WTC11 (cell line): ENCODE measurements around the gene LSM7. TPM values are rescaled to one million over a fixed set of nuclear protein-coding genes. Genes with fewer than 3 reads are reported as not detected.

ENCODE experiments used
- ATAC-seq: fragments of 200-7000 bp; cut with Tn5 transposase; 2 replicates; pipeline ENCODE4 v1.10.0; 2021; ENCODE audit warnings: mild to moderate bottlenecking, moderate library complexity
- CTCF ChIA-PET: fragments of 300-600 bp; sonication (Branson Sonifier 250); formaldehyde crosslinking; loops from one replicate; lab custom pipeline; 2021; ENCODE audit warnings: antibody characterized with exemption; lab: Charles Lee
- POLR2A ChIA-PET: fragments of 350-600 bp; sonication (Branson Sonifier 250); formaldehyde crosslinking; loops from one replicate; lab custom pipeline; 2021; ENCODE audit warnings: antibody characterized with exemption; lab: Charles Lee
- DNase-seq: peaks from one replicate; pipeline ENCODE4 v3.0.0; 2021; ENCODE audit warnings: low spot score
- H3K27ac Mint-ChIP-seq: 2 replicates; pipeline ENCODE4 v1.8.0; 2021; ENCODE audit warnings: mixed read lengths
- H3K27me3 Mint-ChIP-seq: 2 replicates; pipeline ENCODE4 v1.8.0; 2021; ENCODE audit warnings: low read depth, mild to moderate bottlenecking, moderate library complexity, mixed read lengths
- H3K36me3 Mint-ChIP-seq: 2 replicates; pipeline ENCODE4 v1.8.0; 2021; ENCODE audit warnings: mixed read lengths
- H3K4me1 Mint-ChIP-seq: 2 replicates; pipeline ENCODE4 v1.8.0; 2022; ENCODE audit warnings: mixed read lengths
- H3K4me3 Mint-ChIP-seq: 2 replicates; pipeline ENCODE4 v1.8.0; 2021; ENCODE audit warnings: mild to moderate bottlenecking, moderate library complexity, mixed read lengths
- H3K9me3 Mint-ChIP-seq: 2 replicates; pipeline ENCODE4 v1.8.0; 2021; ENCODE audit warnings: mixed read lengths
- ARID4B ChIP-seq: sonication (generic); formaldehyde crosslinking; IDR thresholded peaks from 2 replicates; pipeline ENCODE4 v1.8.0; 2023; ENCODE audit warnings: missing genetic modification reagents, mild to moderate bottlenecking, borderline replicate concordance
- E2F1 ChIP-seq: sonication (generic); formaldehyde crosslinking; IDR thresholded peaks from 2 replicates; pipeline ENCODE4 v1.8.0; 2022; ENCODE audit warnings: mild to moderate bottlenecking, missing genetic modification reagents
- HMGXB4 ChIP-seq: sonication (generic); formaldehyde crosslinking; IDR thresholded peaks from 2 replicates; pipeline ENCODE4 v1.8.1; 2023; ENCODE audit warnings: mild to moderate bottlenecking, moderate library complexity, missing genetic modification reagents
- IRF2 ChIP-seq: sonication (generic); formaldehyde crosslinking; IDR thresholded peaks from 2 replicates; pipeline ENCODE4 v1.8.0; 2022; ENCODE audit warnings: low read depth, missing genetic modification reagents, borderline replicate concordance
- NR1H2 ChIP-seq: sonication (generic); formaldehyde crosslinking; IDR thresholded peaks from 2 replicates; pipeline ENCODE4 v1.9.0; 2021; ENCODE audit warnings: mild to moderate bottlenecking, moderate library complexity, missing genetic modification reagents
- SMAD3 ChIP-seq: sonication (generic); formaldehyde crosslinking; IDR thresholded peaks from 2 replicates; pipeline ENCODE4 v1.8.0; 2022; ENCODE audit warnings: missing genetic modification reagents, mild to moderate bottlenecking, borderline replicate concordance
- TCF7 ChIP-seq: sonication (generic); formaldehyde crosslinking; IDR thresholded peaks from 2 replicates; pipeline ENCODE4 v1.8.0; 2022; ENCODE audit warnings: mild to moderate bottlenecking, low read depth, missing genetic modification reagents, moderate library complexity
- USF1 ChIP-seq: sonication (generic); formaldehyde crosslinking; IDR thresholded peaks from 2 replicates; pipeline ENCODE4 v1.8.0; 2022; ENCODE audit warnings: mild to moderate bottlenecking, missing genetic modification reagents
- ZNF121 ChIP-seq: sonication (generic); formaldehyde crosslinking; IDR thresholded peaks from 2 replicates; pipeline ENCODE4 v1.8.0; 2023; ENCODE audit warnings: missing genetic modification reagents
- ZNF138 ChIP-seq: sonication (generic); formaldehyde crosslinking; conservative IDR thresholded peaks from 2 replicates; pipeline ENCODE4 v1.8.1; 2022; ENCODE audit warnings: mild to moderate bottlenecking, moderate library complexity, missing genetic modification reagents
- ZNF423 ChIP-seq: fragments of 250-450 bp; sonication (Bioruptor Pico); IDR thresholded peaks from 2 replicates; pipeline ENCODE4 v2.1.2; 2022; ENCODE audit warnings: mild to moderate bottlenecking, moderate library complexity
- total RNA-seq: library from RNA; stranded (reverse); gene quantifications from 3 replicates; pipeline ENCODE4 v1.2.3, GENCODE V29; 2021
- TF ChIP-seq, protein P1 (sequence below): sonication (generic); formaldehyde crosslinking; IDR thresholded peaks from 2 replicates; pipeline ENCODE4 v1.8.0; 2022; ENCODE audit warnings: mild to moderate bottlenecking, missing genetic modification reagents
- TF ChIP-seq, protein P2 (sequence below): sonication (generic); formaldehyde crosslinking; IDR thresholded peaks from 2 replicates; pipeline ENCODE4 v1.8.0; 2022; ENCODE audit warnings: mild to moderate bottlenecking, missing genetic modification reagents
- TF ChIP-seq, protein P3 (sequence below): fragments of 250-450 bp; sonication (Bioruptor Pico); IDR thresholded peaks from 2 replicates; pipeline ENCODE4 v1.8.0; 2021; ENCODE audit warnings: mild to moderate bottlenecking

The LSM7 gene
- total RNA-seq, 1 experiment from 2014 or later, result 245 TPM

DNA sequence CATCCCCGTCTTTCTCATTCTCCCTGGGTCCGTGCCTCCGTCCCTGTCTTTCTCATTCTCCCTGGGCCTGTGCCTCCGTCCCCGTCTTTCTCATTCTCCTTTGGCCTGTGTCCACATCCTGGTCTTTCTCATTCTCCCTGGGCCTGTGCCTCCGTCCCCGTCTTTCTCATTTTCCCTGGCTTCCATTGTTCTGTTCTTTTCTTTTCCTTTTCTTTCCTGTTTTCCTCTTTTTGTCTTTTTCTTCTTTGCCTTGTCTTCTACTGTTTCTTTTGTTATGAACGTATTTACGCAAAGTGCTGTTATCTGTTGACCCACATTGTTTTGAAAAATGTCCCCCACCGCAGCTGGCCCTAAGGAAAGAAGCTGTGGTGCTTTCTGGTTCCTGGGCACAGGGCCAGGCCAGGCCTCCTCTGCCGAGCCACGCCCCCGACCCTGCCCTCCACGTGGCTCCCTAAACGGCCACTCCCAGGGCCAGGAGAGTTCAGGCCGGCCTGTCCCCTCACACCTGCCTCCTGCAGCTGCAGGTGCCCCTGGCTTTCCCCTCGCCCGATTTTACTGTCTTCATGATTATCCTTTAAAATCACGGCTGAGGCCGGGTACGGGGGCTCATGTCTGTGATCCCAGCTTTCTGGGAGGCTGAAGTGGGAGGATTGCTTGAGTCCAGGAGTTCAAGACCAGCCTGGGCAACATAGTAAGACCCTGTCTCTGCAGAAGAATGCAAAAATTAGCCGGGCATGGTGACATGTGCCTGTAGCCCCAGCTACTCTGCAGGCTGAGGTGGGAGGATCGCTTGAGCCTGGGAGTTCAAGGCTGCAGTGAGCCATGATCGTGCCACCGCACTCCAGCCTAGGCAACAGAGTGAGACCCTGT is 17.6 kb upstream of the LSM7 start:
- CTCF ChIA-PET, result no interaction called here
- peak; percentile 69 for ATAC-seq

GRCh38 chr19:2345076-2345475 is 16.7 kb upstream of the LSM7 start:
- H3K27ac Mint-ChIP-seq, result no peak overlapping the region
- H3K36me3 Mint-ChIP-seq, result no peaks in the 10 kb centered on the region
- no peaks in the 10 kb centered on the region for H3K4me1 Mint-ChIP-seq
- H3K9me3 Mint-ChIP-seq, result no peaks in the 10 kb centered on the region
- no peak for ATAC-seq
- TF ChIP-seq HMGXB4 (CRISPR knock-in tag) (no peak), NR1H2 (no peak), ZNF121 (CRISPR knock-in tag) (no peak), ZNF138 (CRISPR knock-in tag) (no peak), E2F1 (CRISPR knock-in tag) (no peak), TCF7 (no peak), IRF2 (CRISPR knock-in tag) (no peak), ARID4B (CRISPR knock-in tag) (no peak), ZNF423 (CRISPR knock-in tag) (no peak)
- TF ChIP-seq, protein P1, sequence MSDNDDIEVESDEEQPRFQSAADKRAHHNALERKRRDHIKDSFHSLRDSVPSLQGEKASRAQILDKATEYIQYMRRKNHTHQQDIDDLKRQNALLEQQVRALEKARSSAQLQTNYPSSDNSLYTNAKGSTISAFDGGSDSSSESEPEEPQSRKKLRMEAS, result no peak
- TF ChIP-seq, protein P2, sequence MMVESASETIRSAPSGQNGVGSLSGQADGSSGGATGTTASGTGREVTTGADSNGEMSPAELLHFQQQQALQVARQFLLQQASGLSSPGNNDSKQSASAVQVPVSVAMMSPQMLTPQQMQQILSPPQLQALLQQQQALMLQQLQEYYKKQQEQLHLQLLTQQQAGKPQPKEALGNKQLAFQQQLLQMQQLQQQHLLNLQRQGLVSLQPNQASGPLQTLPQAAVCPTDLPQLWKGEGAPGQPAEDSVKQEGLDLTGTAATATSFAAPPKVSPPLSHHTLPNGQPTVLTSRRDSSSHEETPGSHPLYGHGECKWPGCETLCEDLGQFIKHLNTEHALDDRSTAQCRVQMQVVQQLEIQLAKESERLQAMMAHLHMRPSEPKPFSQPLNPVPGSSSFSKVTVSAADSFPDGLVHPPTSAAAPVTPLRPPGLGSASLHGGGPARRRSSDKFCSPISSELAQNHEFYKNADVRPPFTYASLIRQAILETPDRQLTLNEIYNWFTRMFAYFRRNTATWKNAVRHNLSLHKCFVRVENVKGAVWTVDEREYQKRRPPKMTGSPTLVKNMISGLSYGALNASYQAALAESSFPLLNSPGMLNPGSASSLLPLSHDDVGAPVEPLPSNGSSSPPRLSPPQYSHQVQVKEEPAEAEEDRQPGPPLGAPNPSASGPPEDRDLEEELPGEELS (CRISPR knock-in tag), result no peak
- TF ChIP-seq, protein P3, sequence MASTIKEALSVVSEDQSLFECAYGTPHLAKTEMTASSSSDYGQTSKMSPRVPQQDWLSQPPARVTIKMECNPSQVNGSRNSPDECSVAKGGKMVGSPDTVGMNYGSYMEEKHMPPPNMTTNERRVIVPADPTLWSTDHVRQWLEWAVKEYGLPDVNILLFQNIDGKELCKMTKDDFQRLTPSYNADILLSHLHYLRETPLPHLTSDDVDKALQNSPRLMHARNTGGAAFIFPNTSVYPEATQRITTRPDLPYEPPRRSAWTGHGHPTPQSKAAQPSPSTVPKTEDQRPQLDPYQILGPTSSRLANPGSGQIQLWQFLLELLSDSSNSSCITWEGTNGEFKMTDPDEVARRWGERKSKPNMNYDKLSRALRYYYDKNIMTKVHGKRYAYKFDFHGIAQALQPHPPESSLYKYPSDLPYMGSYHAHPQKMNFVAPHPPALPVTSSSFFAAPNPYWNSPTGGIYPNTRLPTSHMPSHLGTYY (CRISPR knock-in tag), result no peak
- no peak for DNase-seq
- POLR2A ChIA-PET, result no interaction called here
- CTCF ChIA-PET, result no interaction called here
- H3K27me3 Mint-ChIP-seq, result no peaks in the 10 kb centered on the region
- no peak overlapping the region for H3K4me3 Mint-ChIP-seq

More for the DNA sequence above, 17.6 kb upstream of the LSM7 start:
- peak overlapping the region; percentile 52 for H3K27ac Mint-ChIP-seq
- H3K4me1 Mint-ChIP-seq, result no peaks in the 10 kb centered on the region
- no peak overlapping the region for H3K4me3 Mint-ChIP-seq
- no peaks in the 10 kb centered on the region for H3K27me3 Mint-ChIP-seq
- POLR2A ChIA-PET, result interaction anchor here (0.5 kb wide), 1 partner anchor 234 kb away, joined by 4 read pairs; no protein-coding TSS in a partner anchor
- DNase-seq, result no peak
- H3K9me3 Mint-ChIP-seq, result no peaks in the 10 kb centered on the region
- no peaks in the 10 kb centered on the region for H3K36me3 Mint-ChIP-seq
- TF ChIP-seq USF1 (CRISPR knock-in tag) (0 out of 2 replicates have a peak, but pooled peaks have one; percentile 38), SMAD3 (CRISPR knock-in tag) (no peak)
- TF ChIP-seq, all 79 proteins: peak for 1
